A549 treated with CpdA at 1 μM for 4 hours (cell line): ENCODE results near the gene RASSF6. TPM values are rescaled to one million over a fixed set of nuclear protein-coding genes. Genes with fewer than 3 reads are reported as not detected.

ENCODE experiments used
- total RNA-seq: library from RNA; stranded (reverse); fragments of 200-300 nt; extraction: Qiagen RNA extraction; gene quantifications from 5 replicates; pipeline ENCODE4 v1.2.3, GENCODE V29; 2022; ENCODE audit warnings: low read depth

RASSF6 gene
- 0.57 to 0.90 TPM (median 0.83 TPM) in 5 replicates for total RNA-seq

DNA sequence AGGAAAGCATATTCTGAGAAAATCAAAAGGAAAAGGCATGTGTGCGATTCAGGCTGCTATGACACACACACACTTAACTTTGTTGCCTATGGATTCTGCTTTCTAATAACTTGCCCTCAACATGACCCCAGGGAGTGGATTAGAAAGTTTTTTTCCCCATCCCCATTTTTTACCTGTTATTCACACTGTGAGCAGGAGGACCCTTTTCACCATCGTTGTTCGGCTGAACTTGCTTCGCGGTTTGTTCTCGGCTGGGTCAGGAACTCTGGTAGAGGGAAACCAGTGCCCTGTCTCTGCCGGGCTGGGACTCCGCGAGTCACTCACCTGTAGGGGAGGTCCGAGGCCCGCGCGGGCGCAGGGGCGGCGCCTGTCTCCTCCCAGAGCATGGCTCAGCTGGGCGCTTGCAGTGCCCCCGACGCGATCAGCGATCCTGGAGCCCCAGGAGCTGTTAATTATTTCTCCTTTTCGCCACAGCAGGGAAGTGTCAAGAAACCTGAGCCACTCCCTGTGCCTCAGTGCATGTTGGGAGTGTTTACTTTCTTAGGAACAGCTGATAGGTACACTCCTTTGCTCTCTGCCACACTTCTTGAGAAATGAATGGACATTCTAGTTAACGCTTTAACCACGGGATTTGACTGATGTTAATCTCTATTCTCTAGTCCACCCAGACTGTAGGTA lies at the start of gene RASSF6:
RASSF6 (minus strand) TSS at position 322 of the 678 bp plus-strand sequence. CDS start 8,641 bp downstream, outside the sequence.

Other genes starting within 250 kb of the RASSF6 start
- gene ALB, start 216.1 kb downstream of the RASSF6 start, total RNA-seq, result 3.8 TPM in 1 of 5 replicates, not detected in the others
- gene AFP, start 184.2 kb downstream of the RASSF6 start, total RNA-seq, result 1.7 to 8.9 TPM (median 2.2 TPM) in 5 replicates
- not detected in 5 replicates for gene AFM, start 138.7 kb downstream of the RASSF6 start, total RNA-seq
- 8.0 to 21.7 TPM (median 10.2 TPM) in 5 replicates for gene CXCL8, start 120.1 kb upstream of the RASSF6 start, total RNA-seq
- gene CXCL6, start 216.2 kb upstream of the RASSF6 start, total RNA-seq, result not detected in 5 replicates
- not detected in 5 replicates for gene PF4V1, start 232.9 kb upstream of the RASSF6 start, total RNA-seq
- 11.7 to 16.3 TPM (median 14.8 TPM) in 5 replicates for gene CXCL1, start 249.0 kb upstream of the RASSF6 start, total RNA-seq